ENCODE results near the gene PTPRH.
"Not testable (repeated sequence)": the region's sequence is repeated elsewhere in the genome, so short reads cannot be mapped to it uniquely, and the experiment has no call there.

Gene PTPRH

GRCh38 chr19:55186080-55186479, 23.2 kb downstream of the PTPRH start:
- DNase-seq (ENCODE audit: low spot score), result no peak

- DNase-seq (ENCODE audit: low spot score), result no peak
Measured at GRCh38 chr19:55181740-55182139, 27.6 kb downstream of the PTPRH start.

- DNase-seq (ENCODE audit: low spot score), result peak; percentile 37
Measured at GRCh38 chr19:55179606-55180484, 29.5 kb downstream of the PTPRH start, which contains the start of gene SYT5. TSS of gene SYT5 (minus strand) at chr19:55180289. CDS start at chr19:55179041, 1,248 bp downstream.

GRCh38 chr19:55178781-55179599, 30.3 kb downstream of the PTPRH start:
- peak; percentile 57 for DNase-seq (ENCODE audit: low spot score)

GRCh38 chr19:55176076-55176475, 33.2 kb downstream of the PTPRH start:
- DNase-seq (ENCODE audit: low spot score), result no peak

- DNase-seq (ENCODE audit: low spot score), result no peak
Measured at GRCh38 chr19:55175117-55175867, 34.0 kb downstream of the PTPRH start.

DNA sequence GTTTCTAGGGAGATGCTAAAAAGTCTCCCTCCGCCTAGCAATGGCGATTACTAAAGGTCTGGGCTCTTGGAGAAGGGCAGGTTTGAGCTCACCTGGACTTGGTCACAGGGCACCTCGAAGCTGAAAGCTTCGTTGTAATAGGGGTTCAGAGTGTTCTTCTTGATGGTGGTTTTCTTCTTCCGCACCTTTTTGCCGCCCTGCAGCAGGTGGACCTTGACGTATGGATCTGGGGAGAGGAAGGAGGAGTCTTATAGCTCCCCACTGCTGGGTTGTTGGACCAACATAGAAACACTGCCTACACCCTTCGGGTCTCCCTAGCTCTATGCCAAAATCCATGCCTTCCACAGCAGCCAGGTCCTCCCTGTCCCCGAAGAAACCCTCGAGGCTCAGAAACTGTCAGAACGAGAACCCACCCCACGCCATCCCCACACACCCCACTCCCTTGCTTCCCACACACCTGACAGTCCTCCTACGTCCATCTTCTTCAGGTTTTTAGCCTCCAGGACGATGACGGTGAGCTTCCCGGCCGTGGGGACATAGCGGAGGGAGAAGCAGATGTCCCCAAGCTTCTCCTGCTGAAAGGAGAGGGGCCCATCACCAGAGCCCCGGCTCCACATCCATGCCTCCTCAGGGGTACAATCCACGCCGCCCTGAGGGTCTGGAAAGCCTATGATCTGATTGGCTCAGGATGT, 34.7 kb downstream of the PTPRH start:
- no peak for DNase-seq (ENCODE audit: low spot score)

GRCh38 chr19:55173714-55174409, 35.4 kb downstream of the PTPRH start:
- peak; percentile 65 for DNase-seq (ENCODE audit: low spot score)

DNA sequence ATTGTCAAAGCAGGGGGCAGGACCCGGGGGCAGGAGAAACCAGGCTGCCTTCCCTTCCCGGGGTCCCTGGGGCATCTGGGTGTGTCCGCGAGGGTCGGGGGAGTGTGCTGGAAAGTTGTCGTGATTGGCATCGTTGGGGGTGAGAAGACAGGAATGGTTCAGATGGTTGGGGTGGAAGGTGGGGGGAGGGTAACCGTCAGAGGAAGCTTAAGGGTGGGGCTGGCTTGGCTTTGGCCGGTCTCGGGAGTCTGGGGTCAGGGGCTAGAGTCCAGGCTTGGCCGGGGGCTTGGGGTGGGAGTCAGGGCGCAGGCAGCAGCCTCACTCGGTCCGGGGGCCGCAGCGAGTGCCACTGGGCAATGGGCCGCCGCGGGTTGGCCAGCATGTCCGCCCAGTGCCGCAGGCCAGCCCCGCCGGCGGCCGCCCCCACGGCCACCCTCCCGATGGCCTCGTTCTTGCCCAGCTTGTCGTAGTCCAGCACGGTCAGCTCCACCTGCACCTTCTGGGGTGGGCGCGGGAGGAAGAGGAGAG, 36.1 kb downstream of the PTPRH start:
- DNase-seq (ENCODE audit: low spot score), result no peak

DNA sequence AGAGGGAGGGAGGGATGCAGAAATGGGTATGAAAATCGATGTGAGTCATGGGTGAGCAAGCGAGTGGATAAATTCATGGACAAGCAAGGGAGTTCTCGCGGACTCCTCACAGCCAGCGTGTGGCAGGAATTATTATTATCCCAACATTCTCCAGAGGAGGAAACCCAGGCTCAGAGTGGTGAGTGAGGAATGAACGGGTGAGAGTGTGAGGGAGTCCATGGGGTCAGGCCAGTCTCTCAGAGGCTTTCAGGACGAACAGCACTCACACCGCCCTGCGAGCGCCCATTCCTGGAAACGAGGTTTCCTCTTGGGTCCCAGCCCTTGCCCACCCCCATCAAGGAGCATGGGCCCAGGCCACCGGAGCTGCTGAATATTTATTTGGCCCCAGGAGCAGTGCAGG, 36.6 kb downstream of the PTPRH start:
- DNase-seq (ENCODE audit: low spot score), result no peak

DNA sequence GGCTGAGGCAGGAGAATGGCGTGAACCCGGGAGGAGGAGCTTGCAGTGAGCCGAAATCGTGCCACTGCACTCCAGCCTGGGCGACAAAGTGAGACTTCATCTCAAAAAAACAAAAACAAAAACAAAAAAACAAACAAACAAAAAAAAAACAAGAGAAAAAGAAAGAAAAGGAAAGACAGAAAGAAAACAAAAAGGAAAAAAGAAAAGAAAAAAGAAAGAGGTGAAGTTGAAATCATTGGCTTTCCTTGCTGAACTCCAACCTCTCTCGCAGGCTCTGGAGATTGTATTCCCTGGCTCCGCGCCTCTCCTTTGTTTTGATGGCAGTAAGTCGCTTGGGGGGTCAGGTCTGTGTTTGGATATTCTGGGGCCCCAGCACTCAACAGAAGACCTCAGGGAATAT, 37.0 kb downstream of the PTPRH start:
- DNase-seq (ENCODE audit: low spot score), result not testable (repeated sequence)

DNA sequence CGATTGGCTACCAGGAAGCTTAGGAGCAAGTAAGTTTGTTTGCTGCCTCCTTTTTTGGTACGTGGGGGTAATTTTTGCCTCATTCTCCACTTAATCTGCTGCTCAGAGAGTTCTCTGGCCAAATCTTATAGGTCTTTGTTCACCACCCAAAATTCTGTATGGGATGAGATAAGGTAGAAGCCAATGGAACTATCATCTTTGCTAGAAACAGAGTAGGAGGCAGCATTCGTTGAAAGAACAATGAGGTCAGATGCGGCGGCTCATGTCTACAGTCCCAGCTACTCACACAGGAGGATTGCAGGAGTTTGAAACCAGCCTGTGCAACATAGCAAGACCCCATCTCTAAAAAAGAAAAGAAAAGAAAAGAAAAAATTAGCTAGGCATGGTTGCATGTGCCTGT, 37.9 kb downstream of the PTPRH start:
- no peak for DNase-seq (ENCODE audit: low spot score)

- no peak for DNase-seq (ENCODE audit: low spot score)
Measured at GRCh38 chr19:55169136-55169535, 40.2 kb downstream of the PTPRH start.

DNA sequence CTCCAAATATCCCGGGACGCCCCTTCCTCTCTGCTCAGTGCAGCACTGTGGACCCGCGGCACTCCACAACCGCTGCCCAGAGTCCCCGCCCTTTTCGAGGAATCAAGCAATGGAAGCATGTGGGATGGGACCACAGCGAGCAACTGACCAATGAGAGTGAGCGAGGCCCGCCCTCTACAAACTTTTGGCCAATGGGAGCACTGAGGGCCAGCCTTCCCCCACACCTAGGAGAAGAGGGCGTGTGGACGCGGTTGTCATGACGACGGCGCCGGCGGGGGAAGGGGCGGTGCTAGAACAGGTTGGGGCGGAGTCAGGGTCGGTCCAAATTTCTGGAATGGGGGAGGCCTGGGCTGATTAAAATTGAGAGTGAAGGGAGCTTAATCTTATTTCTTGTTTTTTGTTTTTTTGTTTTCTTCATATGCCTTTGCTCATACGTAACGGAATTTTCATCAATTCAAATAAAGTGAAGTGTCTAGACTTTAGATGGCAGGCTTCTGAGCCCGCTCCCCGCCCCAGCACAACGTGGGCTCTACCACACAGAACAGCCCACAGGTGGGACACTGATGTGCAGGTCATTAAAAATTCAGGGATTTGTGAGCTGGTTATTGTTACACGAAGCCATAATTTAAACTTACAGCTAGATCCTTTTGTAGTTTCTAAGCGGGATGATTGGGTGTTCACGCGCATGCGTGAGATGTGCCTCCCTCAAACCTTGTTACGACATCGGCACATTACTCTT, 42.6 kb downstream of the PTPRH start, which contains the start of gene DNAAF3:
TSS of gene DNAAF3 (minus strand) at position 84 of the 739 bp plus-strand sequence. CDS start 200 bp downstream, outside the sequence.
- peak; percentile 92 for DNase-seq (ENCODE audit: low spot score)

- peak; percentile 45 for DNase-seq (ENCODE audit: low spot score)
Measured at GRCh38 chr19:55165952-55166529, 43.3 kb downstream of the PTPRH start.

DNA sequence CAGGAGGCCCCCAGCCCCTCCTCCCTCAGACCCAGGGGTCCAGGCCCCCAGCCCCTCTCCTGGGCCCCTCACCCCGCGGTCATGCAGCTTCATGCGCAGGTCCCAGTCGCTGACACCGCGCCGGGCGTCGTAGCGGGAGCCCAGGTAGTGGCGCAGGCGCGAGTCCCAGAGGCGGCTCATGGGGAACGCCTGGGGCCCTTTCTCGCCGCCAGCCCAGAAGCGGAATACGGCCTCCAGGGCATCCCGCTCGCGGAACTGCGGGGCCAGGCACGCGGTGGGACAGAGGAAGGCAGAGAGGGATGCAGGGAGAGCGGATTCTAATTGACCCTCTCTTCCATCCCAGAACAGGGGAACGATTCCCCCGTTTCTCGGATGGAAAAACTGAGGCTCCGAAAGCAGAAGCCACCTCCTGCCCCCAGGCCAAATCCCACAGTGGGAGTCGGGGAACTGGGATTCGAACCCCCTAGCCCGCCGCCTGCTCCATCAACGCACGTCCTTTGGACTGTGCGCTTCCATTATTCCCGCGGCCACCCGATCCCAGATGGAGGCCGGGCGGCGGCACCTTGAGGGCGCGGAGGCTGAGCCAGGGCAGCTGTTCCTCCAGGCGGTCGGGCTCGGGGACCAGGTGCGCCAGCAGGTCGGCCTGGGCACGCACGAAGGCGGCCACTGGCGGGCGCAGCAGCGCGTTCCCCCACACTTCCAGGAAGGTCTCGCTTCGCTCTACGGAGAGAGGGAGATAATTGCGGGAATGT, 47.6 kb downstream of the PTPRH start:
- no peak for DNase-seq (ENCODE audit: low spot score)

GRCh38 chr19:55160986-55161365, 48.3 kb downstream of the PTPRH start:
- no peak for DNase-seq (ENCODE audit: low spot score)

DNA sequence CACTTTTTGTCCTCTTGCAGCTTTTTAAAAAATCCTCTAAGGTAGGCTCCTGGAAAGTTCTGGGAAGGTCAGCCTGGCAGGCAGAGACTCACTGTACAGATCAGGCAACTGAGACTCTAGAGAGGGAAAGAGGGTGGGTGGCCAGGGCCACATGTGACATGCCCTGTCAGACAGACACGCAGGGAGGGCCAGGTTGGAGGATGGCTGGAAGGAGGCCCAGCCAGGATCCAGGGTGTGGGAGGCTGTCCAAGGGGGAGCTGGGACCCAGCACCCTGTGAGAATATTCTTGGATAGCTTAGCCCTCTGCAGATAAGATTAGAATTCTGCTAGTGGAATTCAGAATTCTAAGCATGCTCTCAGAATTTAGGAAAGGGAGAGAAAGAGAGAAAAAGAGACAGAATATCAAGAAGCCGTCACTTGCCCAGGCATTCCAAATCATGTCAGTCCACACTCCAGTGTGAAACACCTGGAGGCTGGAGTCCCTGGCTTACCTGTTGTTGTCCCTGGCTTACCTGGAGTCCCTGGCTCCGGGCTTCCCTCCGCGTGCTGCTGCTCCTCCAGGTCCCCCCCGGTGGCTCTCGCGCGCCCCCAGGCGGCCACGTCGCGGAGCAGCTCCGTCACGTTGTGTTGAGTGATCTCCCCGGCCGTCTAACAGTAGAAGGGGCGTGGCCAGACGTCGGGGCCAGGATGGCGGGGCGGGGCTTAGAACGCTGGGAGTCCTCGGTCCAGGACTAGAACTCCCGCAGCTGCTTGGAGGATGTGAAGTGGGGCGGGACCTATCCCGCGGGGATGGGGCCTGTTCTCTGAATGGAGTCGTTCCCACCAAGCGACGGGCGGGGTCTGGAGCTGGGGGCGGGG, 48.9 kb downstream of the PTPRH start:
- peak; percentile 94 for DNase-seq (ENCODE audit: low spot score)

Measured in hematopoietic multipotent progenitor cell treated with erythropoietin and hydrocortisone succinate and interleukin-3 and kit ligand, for 15 days (in vitro differentiated cells).